Endothelial cell of umbilical vein (primary cell): ENCODE results near the gene PLAGL1. TPM values are rescaled to one million over a fixed set of nuclear protein-coding genes. Genes with fewer than 3 reads are reported as not detected.

Experiments used
- BruUV-seq: library from RNA; stranded (reverse); fragments of 400-500 nt; replicated peaks from 2 replicates; lab custom pipeline; 2021; lab: Mats Ljungman, UMichigan
- CTCF ChIA-PET: fragments of 300-600, 350-600 bp; sonication (Branson Sonifier 250); formaldehyde crosslinking; loops from one replicate; lab custom pipeline; 2021; ENCODE audit warnings: antibody characterized with exemption, inconsistent platforms; lab: Charles Lee
- POLR2A ChIA-PET: fragments of 300-600, 350-600 bp; sonication (Branson Sonifier 250); formaldehyde crosslinking; loops from one replicate; lab custom pipeline; 2021; ENCODE audit warnings: antibody characterized with exemption, inconsistent platforms; lab: Charles Lee
- DNase-seq: peaks from one replicate; pipeline ENCODE4 v3.0.0-alpha.2; 2011; ENCODE audit warnings: low read depth, low spot score
- FAIRE-seq: peaks from 2 replicates; lab custom pipeline; 2011; peaks lifted over from hg19 to GRCh38; lab: Jason Lieb, UNC
- H2AFZ ChIP-seq: 2 replicates; pipeline ENCODE4 v1.6.0; 2012; ENCODE audit warnings: low read depth, low read length, control low read depth, inconsistent platforms
- H3K27ac ChIP-seq: 2 replicates; pipeline ENCODE4 v1.5.1; 2011; ENCODE audit warnings: low read depth, mild to moderate bottlenecking, control low read depth, low read length, moderate library complexity; ENCODE audit not compliant: insufficient read depth
- H3K27me3 ChIP-seq, 2 experiments: 2 replicates each; pipeline versions ENCODE4 v1.6.0 to v1.6.1; 2011; ENCODE audit warnings: low read length in 2 of 2, mixed read lengths in 1 of 2; ENCODE audit not compliant: control insufficient read depth in 2 of 2, insufficient read depth in 2 of 2
- H3K36me3 ChIP-seq, 2 experiments: 2 replicates in 1 of 2; 3 replicates in 1 of 2; pipeline ENCODE4 v1.5.1; 2011; ENCODE audit warnings: low read length in 2 of 2, mild to moderate bottlenecking in 1 of 2, moderate library complexity in 1 of 2; ENCODE audit not compliant: control insufficient read depth in 2 of 2, insufficient read depth in 2 of 2; ENCODE audit errors: extremely low read depth in 1 of 2
- H3K4me1 ChIP-seq: 3 replicates; pipeline ENCODE4 v1.5.1; 2011; ENCODE audit warnings: mild to moderate bottlenecking, low read length; ENCODE audit not compliant: control insufficient read depth, insufficient read depth; ENCODE audit errors: extremely low read depth
- H3K4me2 ChIP-seq: 2 replicates; pipeline ENCODE4 v1.6.1; 2011; ENCODE audit warnings: low read length, control low read depth, mixed read lengths; ENCODE audit not compliant: insufficient read depth
- H3K4me3 ChIP-seq, 3 experiments: fragments of 200-600 bp in 1 of 3; sonication (generic), shearing (Covaris generic) in 1 of 3; replicated peaks in 1 of 3; 2 replicates each; pipeline ENCODE4 v1.5.1; 2011 to 2016; ENCODE audit warnings: control low read depth in 3 of 3, low read length in 3 of 3, mild to moderate bottlenecking in 2 of 3, inconsistent platforms in 1 of 3, low read depth in 1 of 3, moderate library complexity in 1 of 3; ENCODE audit not compliant: insufficient read depth in 1 of 3
- H3K79me2 ChIP-seq: 2 replicates; pipeline ENCODE4 v1.6.0; 2012; ENCODE audit warnings: low read length, inconsistent platforms; ENCODE audit not compliant: control insufficient read depth, insufficient read depth
- H3K9ac ChIP-seq: replicated peaks from 2 replicates; pipeline ENCODE3; 2011; ENCODE audit warnings: low read length, control low read depth; ENCODE audit not compliant: insufficient read depth; ENCODE audit errors: extremely low read depth
- H3K9me1 ChIP-seq: replicated peaks from 3 replicates; pipeline ENCODE4 v1.6.0; 2011; ENCODE audit warnings: mild to moderate bottlenecking, low read length; ENCODE audit not compliant: control insufficient read depth, insufficient read depth; ENCODE audit errors: extremely low read depth
- H3K9me3 ChIP-seq: replicated peaks from 2 replicates; pipeline ENCODE4 v1.5.1; 2012; ENCODE audit warnings: low read length, inconsistent platforms; ENCODE audit not compliant: control insufficient read depth, insufficient read depth
- H4K20me1 ChIP-seq: replicated peaks from 2 replicates; pipeline ENCODE3; 2011; ENCODE audit warnings: mild to moderate bottlenecking, low read length; ENCODE audit not compliant: control insufficient read depth, insufficient read depth; ENCODE audit errors: extremely low read depth
- EZH2 ChIP-seq: IDR thresholded peaks from 2 replicates; pipeline ENCODE4 v1.6.1; 2012; ENCODE audit warnings: borderline replicate concordance, low read depth, mild to moderate bottlenecking, moderate library complexity, low read length, inconsistent platforms; ENCODE audit not compliant: severe bottlenecking
- FOS ChIP-seq: IDR thresholded peaks from 2 replicates; pipeline ENCODE4 v1.6.1; 2011; ENCODE audit warnings: mild to moderate bottlenecking, low read length, moderate library complexity, borderline replicate concordance; ENCODE audit not compliant: insufficient read depth
- GATA2 ChIP-seq: IDR thresholded peaks from 2 replicates; pipeline ENCODE4 v1.7.0; 2011; ENCODE audit warnings: low read depth, mild to moderate bottlenecking, moderate library complexity, mixed read lengths, low read length; ENCODE audit not compliant: insufficient read length, insufficient read depth
- JUN ChIP-seq: IDR thresholded peaks from 2 replicates; pipeline ENCODE4 v1.6.1; 2011; ENCODE audit warnings: borderline replicate concordance, low read depth; ENCODE audit not compliant: insufficient read length, insufficient read depth
- MYC ChIP-seq: IDR thresholded peaks from one replicate; pipeline ENCODE4 v1.6.1; 2011; ENCODE audit warnings: mild to moderate bottlenecking, low read depth, low read length
- POLR2A ChIP-seq: IDR thresholded peaks from 2 replicates; pipeline ENCODE4 v1.6.1; 2012; ENCODE audit warnings: low read depth, mild to moderate bottlenecking, control low read depth, low read length
- POLR2AphosphoS5 ChIP-seq: IDR thresholded peaks from 2 replicates; pipeline ENCODE4 v1.6.1; 2012; ENCODE audit warnings: low read depth, mild to moderate bottlenecking, control low read depth, low read length, moderate library complexity; ENCODE audit not compliant: insufficient read depth
- dilution Hi-C: fragments of 300-500 bp; cut with MboI; formaldehyde crosslinking; loops from one replicate; pipeline ENCODE4 v1.15.0; 2019; ENCODE audit warnings: low sequenced_read_pairs; ENCODE audit not compliant: extremely low pct_ligation_motif_present
- intact Hi-C: fragments of 100-400 bp; cut with micrococcal nuclease; formaldehyde crosslinking; loops from one replicate; pipeline ENCODE4 v1.10.0; 2022
- polyA plus RNA-seq, 4 experiments: library from polyadenylated mRNA; depleted of rRNA in 3 of 4; stranded (reverse) in 3 of 4; unstranded in 1 of 4; fragments of >200 nt; gene quantifications; 2 replicates each; pipeline versions ENCODE4 v1.2.1 to v1.2.3, GENCODE V29; 2011 to 2012; ENCODE audit warnings: missing spikeins in 1 of 4
- total RNA-seq: library from RNA; stranded (reverse); gene quantifications from 2 replicates; pipeline ENCODE4 v1.2.3, GENCODE V29; 2021
- TF ChIP-seq, protein P1 (sequence below), 2 donors: IDR thresholded peaks; 1 replicate in 1 of 2; 2 replicates in 1 of 2; pipeline ENCODE4 v1.5.1; 2011; ENCODE audit warnings: low read length in 2 of 2, mild to moderate bottlenecking in 2 of 2, moderate library complexity in 2 of 2, control low read depth in 1 of 2, inconsistent platforms in 1 of 2, low read depth in 1 of 2; ENCODE audit not compliant: insufficient read depth in 1 of 2; ENCODE audit errors: extremely low read depth in 1 of 2
- TF ChIP-seq, protein P2 (sequence below): IDR thresholded peaks from 2 replicates; pipeline ENCODE4 v1.6.1; 2011; ENCODE audit not compliant: insufficient read depth, insufficient read length

Gene PLAGL1
- total and polyA plus RNA-seq, 2 donors (not counting 3 experiments of a cell fraction or from before 2014, with no cell fraction given): 20.9 to 40.4 TPM

DNA sequence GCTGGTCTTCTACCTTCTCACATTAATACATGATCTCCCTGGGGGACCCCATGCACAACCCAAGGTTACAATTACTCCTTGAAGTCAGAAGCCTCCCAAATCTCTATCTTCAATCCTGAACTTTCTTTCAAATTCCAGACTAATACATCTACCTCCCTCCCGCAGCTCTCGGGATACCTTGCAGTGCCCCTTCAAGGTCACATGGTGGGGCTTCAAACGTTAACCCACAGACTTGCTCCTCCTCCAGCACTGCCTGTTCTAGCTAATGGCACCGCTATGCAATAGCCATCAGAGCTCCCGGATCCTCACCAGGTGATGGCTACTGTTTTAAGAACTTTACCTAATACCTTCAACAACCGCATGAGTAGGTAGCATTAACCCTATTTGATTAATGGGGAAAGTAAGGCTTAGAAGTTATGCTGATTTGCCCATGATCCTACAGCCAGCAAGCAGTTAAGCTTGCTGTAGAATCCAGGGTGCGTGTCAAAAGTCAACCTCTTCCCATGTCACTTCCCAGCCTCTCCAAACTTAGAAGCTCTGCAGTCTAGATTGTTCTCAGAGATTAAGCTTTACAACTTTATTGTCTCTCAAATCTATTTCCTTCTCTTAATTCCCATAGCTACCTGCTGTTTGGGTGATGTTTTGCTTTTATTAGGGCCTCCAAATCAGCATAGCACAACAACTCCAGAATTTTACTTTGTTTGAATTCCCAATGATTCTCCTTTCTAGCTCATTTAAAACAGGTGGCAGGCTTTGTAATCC, 44.7 kb downstream of the PLAGL1 start:
- CTCF ChIA-PET: interaction anchor here (0.7 to 4.1 kb wide), 9 partner anchors 10 to 393 kb away, joined by 3 to 42 read pairs (median 4); partner anchors contain the start of gene LTV1
- FAIRE-seq (no peak), DNase-seq (no peak)
- H3K36me3 ChIP-seq: no peaks in the 10 kb centered on the region
- H3K9me3 ChIP-seq: no peaks in the 10 kb centered on the region
- dilution Hi-C loops: no loop called here
- H3K4me3 ChIP-seq: no peak overlapping the region
- TF ChIP-seq, protein P1, sequence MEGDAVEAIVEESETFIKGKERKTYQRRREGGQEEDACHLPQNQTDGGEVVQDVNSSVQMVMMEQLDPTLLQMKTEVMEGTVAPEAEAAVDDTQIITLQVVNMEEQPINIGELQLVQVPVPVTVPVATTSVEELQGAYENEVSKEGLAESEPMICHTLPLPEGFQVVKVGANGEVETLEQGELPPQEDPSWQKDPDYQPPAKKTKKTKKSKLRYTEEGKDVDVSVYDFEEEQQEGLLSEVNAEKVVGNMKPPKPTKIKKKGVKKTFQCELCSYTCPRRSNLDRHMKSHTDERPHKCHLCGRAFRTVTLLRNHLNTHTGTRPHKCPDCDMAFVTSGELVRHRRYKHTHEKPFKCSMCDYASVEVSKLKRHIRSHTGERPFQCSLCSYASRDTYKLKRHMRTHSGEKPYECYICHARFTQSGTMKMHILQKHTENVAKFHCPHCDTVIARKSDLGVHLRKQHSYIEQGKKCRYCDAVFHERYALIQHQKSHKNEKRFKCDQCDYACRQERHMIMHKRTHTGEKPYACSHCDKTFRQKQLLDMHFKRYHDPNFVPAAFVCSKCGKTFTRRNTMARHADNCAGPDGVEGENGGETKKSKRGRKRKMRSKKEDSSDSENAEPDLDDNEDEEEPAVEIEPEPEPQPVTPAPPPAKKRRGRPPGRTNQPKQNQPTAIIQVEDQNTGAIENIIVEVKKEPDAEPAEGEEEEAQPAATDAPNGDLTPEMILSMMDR (IDR thresholded peaks at IDR 0.05; ENCODE audit: extremely low read depth in 1 of 2, insufficient read depth in 1 of 2, low read depth in 1 of 2, low read length in 2 of 2): no peak
- TF ChIP-seq POLR2A (no peak), POLR2AphosphoS5 (no peak), JUN (no peak), EZH2 (no peak), MYC (no peak), FOS (no peak), GATA2 (no peak)
- TF ChIP-seq, protein P2, sequence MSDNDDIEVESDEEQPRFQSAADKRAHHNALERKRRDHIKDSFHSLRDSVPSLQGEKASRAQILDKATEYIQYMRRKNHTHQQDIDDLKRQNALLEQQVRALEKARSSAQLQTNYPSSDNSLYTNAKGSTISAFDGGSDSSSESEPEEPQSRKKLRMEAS: no peak
- H3K9ac ChIP-seq: no peak overlapping the region
- H3K27me3 ChIP-seq: peaks cover 4 to 26% of the 10 kb centered on the region in 2 experiments
- no TSS peak for BruUV-seq
- no peak overlapping the region for H3K4me2 ChIP-seq
- no peaks in the 10 kb centered on the region for H3K9me1 ChIP-seq
- no peak overlapping the region for H3K27ac ChIP-seq
- H3K79me2 ChIP-seq: no peaks in the 10 kb centered on the region
- POLR2A ChIA-PET: no interaction called here
- H3K4me1 ChIP-seq: no peaks in the 10 kb centered on the region
- intact Hi-C loops: loop anchor here (2.0 kb wide), 1 partner anchor 49 kb away; no protein-coding TSS in a partner anchor
- H4K20me1 ChIP-seq: no peaks in the 10 kb centered on the region
- no peak overlapping the region for H2AFZ ChIP-seq
